Thyroid gland (tissue), 4 donors: Measurements from ENCODE around the gene PHF14.

Source experiments
- CTCF ChIP-seq, 6 experiments: fragments of 200-600 bp in 3 of 6; fragments of 450-650 bp in 3 of 6; sonication (generic) in 3 of 6; IDR thresholded peaks; one replicate each; pipeline ENCODE4 v1.5.1; 2016 to 2019; ENCODE audit warnings: antibody characterized with exemption in 6 of 6, mild to moderate bottlenecking in 2 of 6, inconsistent platforms in 1 of 6, moderate library complexity in 1 of 6
- POLR2A ChIP-seq, 2 donors: fragments of 450-650 bp; IDR thresholded peaks; one replicate each; pipeline ENCODE4 v1.6.1; 2017; ENCODE audit warnings: antibody characterized with exemption in 2 of 2, mild to moderate bottlenecking in 2 of 2, moderate library complexity in 1 of 2

GRCh38 chr7:11054033-11054432, 80.4 kb downstream of the PHF14 start:
- no peak for TF ChIP-seq CTCF (IDR thresholded peaks at IDR 0.05)
- TF ChIP-seq POLR2A (IDR thresholded peaks at IDR 0.05): no peak
